ENCODE data around the gene AGMO. TPM values are rescaled to one million over a fixed set of nuclear protein-coding genes. Genes with fewer than 3 reads are reported as not detected.

Gene AGMO
- total and polyA plus RNA-seq, 4 donors = 21.6 to 46.6 (median 31.6) TPM

DNA sequence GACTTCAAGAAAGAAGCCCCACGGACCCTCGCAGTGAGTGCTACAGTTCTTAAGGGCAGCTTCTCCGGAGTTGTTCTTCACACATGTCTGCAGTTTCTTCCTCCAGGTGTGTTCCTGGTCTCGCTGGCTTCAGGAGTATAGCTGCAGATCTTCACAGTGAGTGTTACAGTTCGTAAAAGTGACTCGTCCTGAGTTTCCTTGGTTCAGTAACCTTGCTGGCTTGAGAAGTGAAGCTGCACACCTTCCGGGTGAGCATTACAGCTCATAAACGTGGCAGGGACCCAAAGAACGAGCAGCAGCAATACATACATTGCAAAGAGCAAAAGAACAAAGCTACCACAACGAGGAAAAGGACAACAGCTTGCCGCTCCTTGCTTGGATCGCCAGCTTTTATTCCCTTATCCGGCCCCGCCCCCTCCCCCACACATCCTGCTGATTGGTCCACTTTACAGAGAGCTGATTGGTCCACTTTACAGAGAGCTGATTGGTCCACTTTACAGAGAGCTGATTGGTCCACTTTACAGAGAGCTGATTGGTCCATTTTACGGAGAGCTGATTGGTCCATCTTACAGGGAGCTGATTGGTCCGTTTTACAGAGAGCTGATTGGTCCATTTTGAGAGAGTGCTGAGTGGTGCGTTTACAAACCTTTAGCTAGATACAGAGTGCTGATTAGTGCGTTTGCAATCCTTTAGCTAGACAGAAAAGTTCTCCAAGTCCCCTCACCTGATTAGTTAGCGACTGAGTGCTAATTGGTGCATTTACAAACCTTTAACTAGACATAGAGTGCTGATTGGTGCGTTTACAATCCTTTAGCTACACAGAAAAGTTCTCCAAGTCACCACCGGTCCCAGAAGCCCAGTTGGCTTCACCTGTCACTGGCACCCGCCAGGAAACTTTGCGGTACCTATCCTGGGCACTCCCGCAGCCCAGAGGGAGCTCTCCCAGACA lies 165.3 kb downstream of the AGMO start:
- 90% methylated on average over 24 of the region's 24 CpGs for WGBS
- DNase-seq (ENCODE audit: low spot score) = no peak
- TF ChIP-seq JUND (IDR thresholded peaks at IDR 0.05) = no peak
- TF ChIP-seq CTCF (IDR thresholded peaks at IDR 0.05; ENCODE audit: low read depth, low read length, missing input control) = no peak
- TF ChIP-seq SP1 (IDR thresholded peaks at IDR 0.05) = no peak
- no peak for TF ChIP-seq GABPA (IDR thresholded peaks at IDR 0.05 in 1 of 2, conservative IDR thresholded peaks at IDR 0.05 in 1 of 2)
- no peak for TF ChIP-seq FOXA2 (IDR thresholded peaks at IDR 0.05)
- no peak for TF ChIP-seq HNF4G (IDR thresholded peaks at IDR 0.05)
- TF ChIP-seq RXRA (IDR thresholded peaks at IDR 0.05) = no peak
- TF ChIP-seq FOXA1 (IDR thresholded peaks at IDR 0.05) = no peak
- TF ChIP-seq MAX (IDR thresholded peaks at IDR 0.05) = no peak
- TF ChIP-seq YY1 (IDR thresholded peaks at IDR 0.05) = no peak
- no peak for TF ChIP-seq NR2F2 (IDR thresholded peaks at IDR 0.05)
- no peak for TF ChIP-seq HNF4A (conservative IDR thresholded peaks at IDR 0.05)
- TF ChIP-seq EGR1 (IDR thresholded peaks at IDR 0.05; ENCODE audit: low read depth in 2 of 2) = no peak
- TF ChIP-seq, protein P1, sequence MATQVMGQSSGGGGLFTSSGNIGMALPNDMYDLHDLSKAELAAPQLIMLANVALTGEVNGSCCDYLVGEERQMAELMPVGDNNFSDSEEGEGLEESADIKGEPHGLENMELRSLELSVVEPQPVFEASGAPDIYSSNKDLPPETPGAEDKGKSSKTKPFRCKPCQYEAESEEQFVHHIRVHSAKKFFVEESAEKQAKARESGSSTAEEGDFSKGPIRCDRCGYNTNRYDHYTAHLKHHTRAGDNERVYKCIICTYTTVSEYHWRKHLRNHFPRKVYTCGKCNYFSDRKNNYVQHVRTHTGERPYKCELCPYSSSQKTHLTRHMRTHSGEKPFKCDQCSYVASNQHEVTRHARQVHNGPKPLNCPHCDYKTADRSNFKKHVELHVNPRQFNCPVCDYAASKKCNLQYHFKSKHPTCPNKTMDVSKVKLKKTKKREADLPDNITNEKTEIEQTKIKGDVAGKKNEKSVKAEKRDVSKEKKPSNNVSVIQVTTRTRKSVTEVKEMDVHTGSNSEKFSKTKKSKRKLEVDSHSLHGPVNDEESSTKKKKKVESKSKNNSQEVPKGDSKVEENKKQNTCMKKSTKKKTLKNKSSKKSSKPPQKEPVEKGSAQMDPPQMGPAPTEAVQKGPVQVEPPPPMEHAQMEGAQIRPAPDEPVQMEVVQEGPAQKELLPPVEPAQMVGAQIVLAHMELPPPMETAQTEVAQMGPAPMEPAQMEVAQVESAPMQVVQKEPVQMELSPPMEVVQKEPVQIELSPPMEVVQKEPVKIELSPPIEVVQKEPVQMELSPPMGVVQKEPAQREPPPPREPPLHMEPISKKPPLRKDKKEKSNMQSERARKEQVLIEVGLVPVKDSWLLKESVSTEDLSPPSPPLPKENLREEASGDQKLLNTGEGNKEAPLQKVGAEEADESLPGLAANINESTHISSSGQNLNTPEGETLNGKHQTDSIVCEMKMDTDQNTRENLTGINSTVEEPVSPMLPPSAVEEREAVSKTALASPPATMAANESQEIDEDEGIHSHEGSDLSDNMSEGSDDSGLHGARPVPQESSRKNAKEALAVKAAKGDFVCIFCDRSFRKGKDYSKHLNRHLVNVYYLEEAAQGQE (IDR thresholded peaks at IDR 0.05) = no peak
- no peak for TF ChIP-seq ATF3 (IDR thresholded peaks at IDR 0.05)
- no peak for TF ChIP-seq ZBTB33 (IDR thresholded peaks at IDR 0.05)
- no peak for TF ChIP-seq TAF1 (conservative IDR thresholded peaks at IDR 0.05)
- H3K4me3 ChIP-seq (ENCODE audit: low read depth in 1 of 3, low read length in 3 of 3) = no peak overlapping the region
- no peaks in the 10 kb centered on the region for H3K27me3 ChIP-seq (ENCODE audit: control insufficient read depth in 4 of 4, insufficient read depth in 4 of 4, low read length in 3 of 4)
- H3K9ac ChIP-seq (ENCODE audit: low read depth in 1 of 2, low read length in 2 of 2) = no peak overlapping the region
- H3K4me1 ChIP-seq (ENCODE audit: control insufficient read depth in 4 of 4, insufficient read depth in 4 of 4, low read length in 3 of 4) = peaks cover 0 to 5% (median 2%) of the 10 kb centered on the region in 4 donors
- no peaks in the 10 kb centered on the region for H3K36me3 ChIP-seq (ENCODE audit: control insufficient read depth in 4 of 4, insufficient read depth in 3 of 4, low read depth in 1 of 4, low read length in 3 of 4)
- H3K9me3 ChIP-seq (ENCODE audit: control insufficient read depth in 4 of 4, low read length in 3 of 4) = peaks cover 0 to 6% (median 4%) of the 10 kb centered on the region in 4 donors
- H3K27ac ChIP-seq (ENCODE audit: low read depth in 1 of 2, low read length in 2 of 2) = no peak overlapping the region

Measured in liver (tissue), 9 donors.